SU-DHL-6 (cell line): ENCODE measurements around the gene SFRP5.

ENCODE experiments used
- EZH2phosphoT487 ChIP-seq: fragments of 200-600 bp; sonication (generic), shearing (Covaris generic); conservative IDR thresholded peaks from 2 replicates; pipeline ENCODE4 v1.6.1; 2018; ENCODE audit warnings: mild to moderate bottlenecking, antibody characterized with exemption, low read length, moderate library complexity, mixed read lengths
- TF ChIP-seq, protein P1 (sequence below): fragments of 200-600 bp; sonication (generic); IDR thresholded peaks from one replicate; pipeline ENCODE4 v1.5.1; 2017; ENCODE audit warnings: antibody characterized with exemption, mild to moderate bottlenecking, low read length, moderate library complexity; ENCODE audit not compliant: insufficient read depth, poor library complexity, severe bottlenecking

DNA sequence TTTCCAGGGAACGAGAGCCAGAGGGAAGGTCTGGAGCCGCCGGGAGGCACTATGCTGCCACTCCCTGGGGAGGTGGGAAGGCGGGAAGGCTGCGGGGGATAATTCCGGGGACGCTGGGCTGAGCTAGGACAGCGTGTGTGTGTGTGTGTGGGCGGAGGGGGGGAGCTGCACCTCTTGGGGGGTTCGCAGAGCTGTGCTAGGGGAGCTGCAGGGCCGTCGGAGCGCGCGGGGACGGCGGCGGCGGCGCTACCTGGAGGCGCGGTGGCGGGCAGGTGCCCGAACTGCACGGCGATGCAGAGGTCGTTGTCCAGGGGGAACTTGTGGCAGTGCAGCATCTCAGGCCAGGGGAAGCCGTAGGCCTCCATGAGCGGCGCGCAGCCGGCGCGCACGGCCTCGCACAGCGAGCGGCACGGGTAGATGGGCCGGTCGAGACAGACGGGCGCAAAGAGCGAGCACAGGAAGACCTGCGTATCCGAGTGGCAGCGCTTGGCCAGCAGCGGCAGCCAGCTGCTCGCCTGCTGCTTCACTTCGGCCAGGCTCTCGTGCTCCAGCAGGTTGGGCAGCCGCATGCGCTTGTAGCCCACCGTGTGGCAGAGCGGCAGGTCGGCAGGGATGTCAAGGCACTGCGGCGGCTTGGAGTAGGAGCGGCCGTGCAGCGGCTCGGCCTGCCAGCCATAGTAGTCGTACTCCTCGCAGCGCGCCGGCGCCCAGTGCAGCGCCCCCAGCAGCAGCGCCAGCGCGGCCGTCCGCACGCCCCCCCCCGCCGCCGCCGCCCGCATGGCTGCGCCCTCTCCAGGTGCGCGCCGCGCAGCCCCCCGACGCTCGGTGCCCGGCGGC is 526 bp downstream of the SFRP5 start:
- TF ChIP-seq, protein P1, sequence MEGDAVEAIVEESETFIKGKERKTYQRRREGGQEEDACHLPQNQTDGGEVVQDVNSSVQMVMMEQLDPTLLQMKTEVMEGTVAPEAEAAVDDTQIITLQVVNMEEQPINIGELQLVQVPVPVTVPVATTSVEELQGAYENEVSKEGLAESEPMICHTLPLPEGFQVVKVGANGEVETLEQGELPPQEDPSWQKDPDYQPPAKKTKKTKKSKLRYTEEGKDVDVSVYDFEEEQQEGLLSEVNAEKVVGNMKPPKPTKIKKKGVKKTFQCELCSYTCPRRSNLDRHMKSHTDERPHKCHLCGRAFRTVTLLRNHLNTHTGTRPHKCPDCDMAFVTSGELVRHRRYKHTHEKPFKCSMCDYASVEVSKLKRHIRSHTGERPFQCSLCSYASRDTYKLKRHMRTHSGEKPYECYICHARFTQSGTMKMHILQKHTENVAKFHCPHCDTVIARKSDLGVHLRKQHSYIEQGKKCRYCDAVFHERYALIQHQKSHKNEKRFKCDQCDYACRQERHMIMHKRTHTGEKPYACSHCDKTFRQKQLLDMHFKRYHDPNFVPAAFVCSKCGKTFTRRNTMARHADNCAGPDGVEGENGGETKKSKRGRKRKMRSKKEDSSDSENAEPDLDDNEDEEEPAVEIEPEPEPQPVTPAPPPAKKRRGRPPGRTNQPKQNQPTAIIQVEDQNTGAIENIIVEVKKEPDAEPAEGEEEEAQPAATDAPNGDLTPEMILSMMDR: no peak
- no peak for TF ChIP-seq EZH2phosphoT487
